Measurements from ENCODE around the gene CDH11. TPM values are rescaled to one million over a fixed set of nuclear protein-coding genes. Genes with fewer than 3 reads are reported as not detected.

Gene CDH11
- total RNA-seq, 2 experiments from 2014 or later, result not detected

GRCh38 chr16:65111306-65111705 lies 10.6 kb downstream of the CDH11 start:
- no peaks in the 10 kb centered on the region for H3K36me3 ChIP-seq (ENCODE audit: insufficient read depth, low read length)
- H3K4me3 Mint-ChIP-seq, result no peak overlapping the region
- ChIA-PET POLR2A (no interaction called here), CTCF (no interaction called here)
- no peaks in the 10 kb centered on the region for H3K27me3 Mint-ChIP-seq
- H3K27me3 ChIP-seq (ENCODE audit: control insufficient read depth in 1 of 2, insufficient read depth in 2 of 2, low read length in 2 of 2), result no peaks in the 10 kb centered on the region
- no peak for TF ChIP-seq CTCF (IDR thresholded peaks at IDR 0.05)
- no peak overlapping the region for H3K4me3 ChIP-seq (ENCODE audit: low read length)
- no peaks in the 10 kb centered on the region for H3K4me1 ChIP-seq (ENCODE audit: insufficient read depth, low read length)
- H3K27ac ChIP-seq (ENCODE audit: low read depth in 1 of 2, low read length in 2 of 2), result no peak overlapping the region
- H3K9me3 ChIP-seq (ENCODE audit: control insufficient read depth in 1 of 2, insufficient read depth in 1 of 2, low read length in 2 of 2), result peaks cover 0 to 7% of the 10 kb centered on the region in 2 experiments
- no peaks in the 10 kb centered on the region for H3K9me3 Mint-ChIP-seq
- H3K27ac Mint-ChIP-seq, result no peak overlapping the region
- DNase-seq (no peak), ATAC-seq (ENCODE audit: poor library complexity) (no peak)
- no peaks in the 10 kb centered on the region for H3K4me1 Mint-ChIP-seq (ENCODE audit: low read depth)
- intact Hi-C loops (cut with DNase I, micrococcal nuclease), result no loop called here
- H3K36me3 Mint-ChIP-seq (ENCODE audit: low read depth), result no peaks in the 10 kb centered on the region

- DNase-seq, result no peak
- no peaks in the 10 kb centered on the region for H3K27me3 ChIP-seq (ENCODE audit: control insufficient read depth in 1 of 2, insufficient read depth in 2 of 2, low read length in 2 of 2)
- H3K36me3 Mint-ChIP-seq (ENCODE audit: low read depth), result no peaks in the 10 kb centered on the region
- H3K9me3 Mint-ChIP-seq, result peaks cover 4% of the 10 kb centered on the region
- no peak for TF ChIP-seq CTCF (IDR thresholded peaks at IDR 0.05)
- no peak for ATAC-seq (ENCODE audit: poor library complexity)
- POLR2A ChIA-PET, result no interaction called here
- CTCF ChIA-PET, result no interaction called here
- no peak overlapping the region for H3K27ac ChIP-seq (ENCODE audit: low read depth in 1 of 2, low read length in 2 of 2)
- no peaks in the 10 kb centered on the region for H3K4me1 ChIP-seq (ENCODE audit: insufficient read depth, low read length)
- H3K36me3 ChIP-seq (ENCODE audit: insufficient read depth, low read length), result no peaks in the 10 kb centered on the region
- no peak overlapping the region for H3K4me3 ChIP-seq (ENCODE audit: low read length)
- no peaks in the 10 kb centered on the region for H3K27me3 Mint-ChIP-seq
- H3K4me1 Mint-ChIP-seq (ENCODE audit: low read depth), result no peaks in the 10 kb centered on the region
- H3K9me3 ChIP-seq (ENCODE audit: control insufficient read depth in 1 of 2, insufficient read depth in 1 of 2, low read length in 2 of 2), result peaks cover 0 to 7% of the 10 kb centered on the region in 2 experiments
- H3K27ac Mint-ChIP-seq, result no peak overlapping the region
- intact Hi-C loops (cut with DNase I, micrococcal nuclease), result no loop called here
- no peak overlapping the region for H3K4me3 Mint-ChIP-seq
Observed at GRCh38 chr16:65106757-65107156, 15.1 kb downstream of the CDH11 start.

GRCh38 chr16:65105171-65105570 lies 16.7 kb downstream of the CDH11 start:
- no peaks in the 10 kb centered on the region for H3K36me3 ChIP-seq (ENCODE audit: insufficient read depth, low read length)
- H3K27me3 Mint-ChIP-seq, result no peaks in the 10 kb centered on the region
- ATAC-seq (ENCODE audit: poor library complexity) (no peak), DNase-seq (no peak)
- no peaks in the 10 kb centered on the region for H3K4me1 Mint-ChIP-seq (ENCODE audit: low read depth)
- peaks cover 0 to 11% of the 10 kb centered on the region in 2 experiments for H3K9me3 ChIP-seq (ENCODE audit: control insufficient read depth in 1 of 2, insufficient read depth in 1 of 2, low read length in 2 of 2)
- H3K4me3 ChIP-seq (ENCODE audit: low read length), result no peak overlapping the region
- CTCF ChIA-PET, result no interaction called here
- H3K27me3 ChIP-seq (ENCODE audit: control insufficient read depth in 1 of 2, insufficient read depth in 2 of 2, low read length in 2 of 2), result no peaks in the 10 kb centered on the region
- H3K4me3 Mint-ChIP-seq, result no peak overlapping the region
- H3K9me3 Mint-ChIP-seq, result peaks cover 4% of the 10 kb centered on the region
- intact Hi-C loops (cut with DNase I, micrococcal nuclease), result no loop called here
- H3K27ac ChIP-seq (ENCODE audit: low read depth in 1 of 2, low read length in 2 of 2), result no peak overlapping the region
- POLR2A ChIA-PET, result no interaction called here
- H3K4me1 ChIP-seq (ENCODE audit: insufficient read depth, low read length), result no peaks in the 10 kb centered on the region
- H3K36me3 Mint-ChIP-seq (ENCODE audit: low read depth), result no peaks in the 10 kb centered on the region
- no peak overlapping the region for H3K27ac Mint-ChIP-seq
- TF ChIP-seq CTCF (IDR thresholded peaks at IDR 0.05), result no peak

Data from CD4-positive, alpha-beta T cell (primary cell).